Thyroid gland (tissue), 4 donors: ENCODE data around the gene SECTM1. TPM values are rescaled to one million over a fixed set of nuclear protein-coding genes. Genes with fewer than 3 reads are reported as not detected.
A peak's percentile ranks its signal among the peaks of the same experiment; 100 is the strongest.

Source experiments
- DNase-seq, 2 donors: peaks; one replicate each; pipeline ENCODE4 v3.0.0-alpha.2; 2019
- H3K27ac ChIP-seq, 3 donors: fragments of 200-600 bp; sonication (generic); 1 replicate in 2 of 3; 2 replicates in 1 of 3; pipeline ENCODE4 v1.5.1; 2016 to 2019; ENCODE audit warnings: mild to moderate bottlenecking in 1 of 3, moderate library complexity in 1 of 3
- H3K27me3 ChIP-seq: fragments of 200-600 bp; sonication (generic); one replicate; pipeline ENCODE4 v1.5.1; 2019
- H3K36me3 ChIP-seq, 2 donors: fragments of 200-600 bp; sonication (generic); one replicate each; pipeline ENCODE4 v1.5.1; 2016 to 2019
- H3K4me1 ChIP-seq, 2 donors: fragments of 200-600 bp; sonication (generic); one replicate each; pipeline ENCODE4 v1.5.1; 2017 to 2019
- H3K4me3 ChIP-seq, 3 donors: fragments of 200-600 bp; sonication (generic); replicated peaks in 1 of 3; 1 replicate in 2 of 3; 2 replicates in 1 of 3; pipeline ENCODE4 v1.5.1; 2016; ENCODE audit warnings: mild to moderate bottlenecking in 1 of 3
- H3K9me3 ChIP-seq: fragments of 200-600 bp; sonication (generic); one replicate; pipeline ENCODE4 v1.5.1; 2017
- POLR2A ChIP-seq, 2 donors: fragments of 450-650 bp; IDR thresholded peaks; one replicate each; pipeline ENCODE4 v1.6.1; 2017; ENCODE audit warnings: antibody characterized with exemption in 2 of 2, mild to moderate bottlenecking in 2 of 2, moderate library complexity in 1 of 2
- WGBS, 2 donors: methylation state at CpG; one replicate each; pipeline ENCODE4 v1.1.5; 2017; 5-methylcytosine and 5-hydroxymethylcytosine counted together
- intact Hi-C: fragments of 100-400 bp; cut with DNase I; formaldehyde crosslinking; loops from one replicate; pipeline ENCODE4 v1.15.1; 2023
- total RNA-seq, 4 donors: library from RNA; depleted of rRNA; stranded (reverse); fragments of >200 nt; gene quantifications; one replicate each; pipeline ENCODE4 v1.2.3, GENCODE V29; 2016
- TF ChIP-seq, protein P1 (sequence below), 6 experiments: fragments of 200-600 bp in 3 of 6; fragments of 450-650 bp in 3 of 6; sonication (generic) in 3 of 6; IDR thresholded peaks; one replicate each; pipeline ENCODE4 v1.5.1; 2016 to 2019; ENCODE audit warnings: antibody characterized with exemption in 6 of 6, mild to moderate bottlenecking in 2 of 6, inconsistent platforms in 1 of 6, moderate library complexity in 1 of 6

The SECTM1 gene
- total RNA-seq, 4 donors from 2014 or later, result 4.1 to 15.3 (median 5.1) TPM

DNA sequence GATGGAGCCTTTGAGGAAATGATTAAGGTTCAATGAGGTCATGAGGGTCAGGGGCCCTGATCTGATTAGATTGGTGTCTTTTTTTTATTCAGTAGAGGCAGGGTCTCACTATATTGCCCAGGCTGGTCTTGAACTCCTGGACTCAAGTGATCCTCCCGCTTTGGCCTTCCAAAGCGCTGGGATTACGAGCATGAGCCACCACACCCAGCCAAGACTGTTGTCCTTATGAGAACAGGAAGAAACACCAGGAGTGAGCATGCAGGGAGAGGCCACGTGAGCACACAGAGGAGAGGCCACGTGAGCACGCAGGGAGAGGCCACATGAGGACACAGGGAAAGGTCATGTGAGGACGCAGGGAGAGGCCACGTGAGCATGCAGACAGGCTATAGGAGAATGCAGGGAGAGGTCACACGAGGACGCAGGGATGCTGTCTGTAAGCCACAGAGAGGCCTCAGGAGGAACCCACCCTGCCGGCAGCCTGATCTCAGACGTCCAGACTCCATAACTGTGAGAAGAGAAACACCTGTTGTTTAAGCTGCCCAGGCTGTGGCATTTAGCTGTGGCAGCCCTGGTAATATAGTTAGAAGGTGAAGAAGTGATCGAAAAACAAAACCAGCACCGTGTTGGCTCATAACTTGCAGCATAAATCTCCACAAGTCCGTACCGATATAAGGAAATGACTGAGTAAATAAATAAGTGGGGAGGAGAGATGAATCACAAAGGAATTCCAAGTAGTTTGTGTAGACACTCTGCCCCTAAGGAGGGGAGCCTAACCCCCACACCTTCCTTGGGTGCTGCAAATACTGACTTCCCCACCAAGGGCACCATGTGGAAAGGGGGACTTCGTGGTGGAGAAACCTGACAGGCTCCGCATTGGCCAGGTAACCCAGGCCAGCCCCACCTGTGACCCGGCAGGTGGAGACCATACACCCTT, 45.4 kb downstream of the SECTM1 start:
- Histone ChIP-seq H3K27me3 (no peaks in the 10 kb centered on the region), H3K4me1 (peaks cover 21 to 24% of the 10 kb centered on the region in 2 donors), H3K9me3 (no peaks in the 10 kb centered on the region), H3K36me3 (no peaks in the 10 kb centered on the region), H3K27ac (peak overlapping the region; percentile 49 to 75 (median 49)), H3K4me3 (no peak overlapping the region)
- TF ChIP-seq, protein P1, sequence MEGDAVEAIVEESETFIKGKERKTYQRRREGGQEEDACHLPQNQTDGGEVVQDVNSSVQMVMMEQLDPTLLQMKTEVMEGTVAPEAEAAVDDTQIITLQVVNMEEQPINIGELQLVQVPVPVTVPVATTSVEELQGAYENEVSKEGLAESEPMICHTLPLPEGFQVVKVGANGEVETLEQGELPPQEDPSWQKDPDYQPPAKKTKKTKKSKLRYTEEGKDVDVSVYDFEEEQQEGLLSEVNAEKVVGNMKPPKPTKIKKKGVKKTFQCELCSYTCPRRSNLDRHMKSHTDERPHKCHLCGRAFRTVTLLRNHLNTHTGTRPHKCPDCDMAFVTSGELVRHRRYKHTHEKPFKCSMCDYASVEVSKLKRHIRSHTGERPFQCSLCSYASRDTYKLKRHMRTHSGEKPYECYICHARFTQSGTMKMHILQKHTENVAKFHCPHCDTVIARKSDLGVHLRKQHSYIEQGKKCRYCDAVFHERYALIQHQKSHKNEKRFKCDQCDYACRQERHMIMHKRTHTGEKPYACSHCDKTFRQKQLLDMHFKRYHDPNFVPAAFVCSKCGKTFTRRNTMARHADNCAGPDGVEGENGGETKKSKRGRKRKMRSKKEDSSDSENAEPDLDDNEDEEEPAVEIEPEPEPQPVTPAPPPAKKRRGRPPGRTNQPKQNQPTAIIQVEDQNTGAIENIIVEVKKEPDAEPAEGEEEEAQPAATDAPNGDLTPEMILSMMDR (IDR thresholded peaks at IDR 0.05), result no peak
- TF ChIP-seq POLR2A (IDR thresholded peaks at IDR 0.05), result no peak
- intact Hi-C loops, result no loop called here
- no peak for DNase-seq
- WGBS, 2 donors, result 75 to 85% methylated on average over 19 of the region's 19 CpGs

DNA sequence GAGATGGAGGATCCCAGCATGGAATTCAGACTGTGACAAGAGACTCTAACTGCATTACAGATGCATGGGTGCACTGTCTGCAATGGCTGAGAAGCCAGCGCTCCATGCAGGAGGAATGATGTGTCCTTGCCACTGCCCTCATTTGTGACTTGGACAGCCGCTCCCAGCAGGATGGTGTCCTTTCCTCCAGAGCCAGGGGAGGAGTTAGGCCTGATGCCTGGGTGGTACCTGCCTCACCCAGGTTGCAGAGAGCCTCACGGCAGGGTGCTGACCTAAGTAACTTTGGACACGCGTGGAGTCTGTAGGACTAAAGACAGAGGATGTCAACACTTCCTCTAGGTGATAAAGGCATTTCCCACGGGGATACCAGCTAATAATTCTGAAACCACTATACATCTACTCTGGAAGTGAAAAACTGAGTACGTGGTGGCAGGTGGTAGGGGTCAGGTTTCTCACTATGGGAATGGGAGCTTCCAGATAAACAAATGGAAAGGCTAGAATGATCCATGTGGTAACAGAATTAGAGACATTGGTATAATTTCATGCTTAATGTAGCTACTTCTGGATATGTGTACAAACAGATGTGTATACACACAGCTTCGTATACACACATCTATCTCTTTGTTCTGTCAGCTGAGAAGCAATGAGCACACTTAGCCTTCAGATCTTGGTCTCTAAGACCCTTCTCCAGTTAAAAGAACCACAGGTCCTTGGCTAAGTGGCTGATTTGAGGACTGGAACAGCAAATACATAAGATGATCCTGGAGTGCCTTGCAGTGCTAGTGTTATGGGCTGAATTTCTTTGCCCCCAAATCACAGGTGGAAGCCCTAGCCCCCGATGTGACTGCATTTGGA, 46.3 kb downstream of the SECTM1 start:
- intact Hi-C loops, result no loop called here
- WGBS, 2 donors, result 90 to 92% methylated on average over 8 to 9 of the region's 9 CpGs

DNA sequence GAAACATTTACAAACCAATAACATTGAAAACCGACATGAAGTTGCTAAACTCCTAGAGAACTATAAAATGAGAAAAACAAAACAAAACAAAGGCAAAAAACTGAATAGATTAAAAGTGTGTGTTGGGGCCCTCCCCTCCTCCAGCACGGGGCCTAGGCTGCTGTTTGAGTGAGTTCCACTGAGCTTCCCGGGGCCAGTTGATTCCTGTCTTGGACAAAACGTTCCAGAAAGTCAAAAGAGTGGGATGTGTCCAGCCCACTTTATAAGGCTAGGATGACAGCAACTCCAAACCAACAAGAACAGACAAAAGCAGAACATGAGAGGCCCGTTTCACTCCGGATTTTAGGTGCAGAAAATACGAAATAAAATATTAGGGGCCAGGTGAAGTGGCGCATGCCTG, 48.4 kb downstream of the SECTM1 start:
- peaks cover 14 to 36% of the 10 kb centered on the region in 2 donors for H3K4me1 ChIP-seq
- H3K36me3 ChIP-seq, result no peaks in the 10 kb centered on the region
- no peak overlapping the region for H3K4me3 ChIP-seq
- peak overlapping the region; percentile 68 to 84 (median 76) for H3K27ac ChIP-seq
- TF ChIP-seq, protein P1 (IDR thresholded peaks at IDR 0.05), result no peak
- TF ChIP-seq POLR2A (IDR thresholded peaks at IDR 0.05), result no peak
- intact Hi-C loops, result no loop called here
- peak; percentile 73 to 77 for DNase-seq
- 36% methylated on average over 8 of the region's 8 CpGs for WGBS, 2 donors
- no peaks in the 10 kb centered on the region for H3K9me3 ChIP-seq
- no peaks in the 10 kb centered on the region for H3K27me3 ChIP-seq

More for the DNA sequence above, 46.3 kb downstream of the SECTM1 start:
- TF ChIP-seq, protein P1 (IDR thresholded peaks at IDR 0.05), result no peak
- no peak for TF ChIP-seq POLR2A (IDR thresholded peaks at IDR 0.05)
- Histone ChIP-seq H3K27ac (peak overlapping the region in 2 of 3 donors; percentile 49 to 75), H3K36me3 (no peaks in the 10 kb centered on the region), H3K4me3 (no peak overlapping the region), H3K4me1 (peaks cover 18 to 30% of the 10 kb centered on the region in 2 donors), H3K9me3 (no peaks in the 10 kb centered on the region), H3K27me3 (no peaks in the 10 kb centered on the region)
- no peak for DNase-seq

DNA sequence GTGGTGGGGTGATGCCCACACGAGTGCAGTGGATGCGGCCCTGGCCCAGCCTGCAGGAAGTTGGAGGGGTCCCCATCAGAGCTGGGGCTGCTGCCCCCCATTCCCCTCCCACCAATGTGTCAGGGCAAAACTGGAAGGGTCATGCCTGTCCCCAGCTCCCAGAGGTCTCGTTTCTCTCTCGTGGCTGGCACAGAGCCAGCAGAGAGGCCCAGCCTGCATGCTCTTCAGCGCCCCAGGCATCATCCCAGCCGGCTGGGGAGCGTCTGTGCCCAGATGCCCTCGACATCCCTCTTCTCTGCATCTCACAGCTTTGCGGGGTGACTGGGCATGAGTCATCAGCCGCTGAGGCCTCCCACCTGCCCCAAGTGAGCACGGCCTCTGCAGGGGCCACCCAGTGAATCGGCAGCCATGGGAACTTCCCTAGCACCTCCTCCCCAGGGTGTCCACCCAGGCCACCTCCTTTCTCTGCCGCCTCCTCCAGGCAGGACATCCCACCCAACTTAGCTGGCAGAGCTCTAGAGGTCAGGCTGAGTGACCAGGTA, 50.3 kb downstream of the SECTM1 start:
- TF ChIP-seq, protein P1 (IDR thresholded peaks at IDR 0.05), result no peak
- no peak for TF ChIP-seq POLR2A (IDR thresholded peaks at IDR 0.05)
- Histone ChIP-seq H3K36me3 (no peaks in the 10 kb centered on the region), H3K4me3 (no peak overlapping the region), H3K27me3 (no peaks in the 10 kb centered on the region), H3K9me3 (no peaks in the 10 kb centered on the region), H3K27ac (no peak overlapping the region), H3K4me1 (peaks cover 14 to 36% of the 10 kb centered on the region in 2 donors)
- peak; percentile 49 to 51 for DNase-seq
- WGBS, 2 donors, result 41 to 68% methylated on average over 2 to 9 of the region's 13 CpGs
- intact Hi-C loops, result no loop called here
